AG09309 (cell line): ENCODE measurements around the gene IL34.
"Not testable (repeated sequence)": the region's sequence is repeated elsewhere in the genome, so short reads cannot be mapped to it uniquely, and the experiment has no call there.

Experiments
- DNase-seq: peaks from one replicate; pipeline ENCODE4 v3.0.0-alpha.2; 2010; ENCODE audit warnings: low read depth
- H3K4me3 ChIP-seq: 2 replicates; pipeline ENCODE4 v1.5.1; 2011; ENCODE audit warnings: mild to moderate bottlenecking, low read depth, low read length, moderate library complexity; ENCODE audit not compliant: control insufficient read depth
- CTCF ChIP-seq: IDR thresholded peaks from 2 replicates; pipeline ENCODE4 v1.5.1; 2011; ENCODE audit warnings: mild to moderate bottlenecking, low read depth, low read length, inconsistent platforms; ENCODE audit not compliant: insufficient read depth, control insufficient read depth; ENCODE audit errors: missing control alignments

IL34 gene

GRCh38 chr16:70611785-70612303, 34.5 kb upstream of the IL34 start:
- no peak overlapping the region for H3K4me3 ChIP-seq
- no peak for DNase-seq
- TF ChIP-seq CTCF = no peak

GRCh38 chr16:70612931-70613330, 33.4 kb upstream of the IL34 start:
- H3K4me3 ChIP-seq = no peak overlapping the region
- DNase-seq = no peak
- TF ChIP-seq CTCF = no peak

GRCh38 chr16:70614208-70614951, 32.0 kb upstream of the IL34 start:
- DNase-seq = no peak
- H3K4me3 ChIP-seq = no peak overlapping the region
- no peak for TF ChIP-seq CTCF

GRCh38 chr16:70615945-70616344, 30.4 kb upstream of the IL34 start:
- no peak for TF ChIP-seq CTCF
- H3K4me3 ChIP-seq = no peak overlapping the region
- no peak for DNase-seq

GRCh38 chr16:70621864-70622263, 24.5 kb upstream of the IL34 start:
- not testable (repeated sequence) for H3K4me3 ChIP-seq, DNase-seq

GRCh38 chr16:70627696-70628095, 18.7 kb upstream of the IL34 start:
- no peak for DNase-seq
- TF ChIP-seq CTCF = no peak
- H3K4me3 ChIP-seq = no peak overlapping the region

GRCh38 chr16:70630960-70631745, 15.2 kb upstream of the IL34 start:
- no peak for DNase-seq
- no peak overlapping the region for H3K4me3 ChIP-seq
- TF ChIP-seq CTCF = no peak
